NCI-H524 treated with DMSO at 0.1 percent for 48 hours (cell line): ENCODE data around the gene CADM4.
"Not testable (repeated sequence)": the region's sequence is repeated elsewhere in the genome, so short reads cannot be mapped to it uniquely, and the experiment has no call there.

ENCODE experiments used
- DNase-seq: peaks from one replicate; lab custom pipeline; 2025; lab: John Stamatoyannopoulos, UW

Gene CADM4

GRCh38 chr19:43639519-43640423 lies at the start of gene CADM4:
Gene CADM4 (minus strand): TSS chr19:43639850. CDS start chr19:43639790, 60 bp downstream.
- DNase-seq, result no peak

- no peak for DNase-seq
Measured at GRCh38 chr19:43688059-43688701, 48.5 kb upstream of the CADM4 start.

- no peak for DNase-seq
Measured at GRCh38 chr19:43687660-43687997, 48.0 kb upstream of the CADM4 start.

GRCh38 chr19:43684326-43684725 lies 44.7 kb upstream of the CADM4 start:
- DNase-seq, result no peak

GRCh38 chr19:43683905-43684304 lies 44.3 kb upstream of the CADM4 start:
- no peak for DNase-seq

- no peak for DNase-seq
Measured at GRCh38 chr19:43682824-43683661, 43.4 kb upstream of the CADM4 start.

- DNase-seq, result not testable (repeated sequence)
Measured at GRCh38 chr19:43682269-43682668, 42.6 kb upstream of the CADM4 start.

GRCh38 chr19:43681821-43682220 lies 42.2 kb upstream of the CADM4 start:
- DNase-seq, result no peak

GRCh38 chr19:43678512-43679261 lies 39.0 kb upstream of the CADM4 start:
- no peak for DNase-seq

GRCh38 chr19:43675906-43676305 lies 36.3 kb upstream of the CADM4 start:
- no peak for DNase-seq

- no peak for DNase-seq
Measured at GRCh38 chr19:43675269-43675879, 35.7 kb upstream of the CADM4 start.

GRCh38 chr19:43674596-43674995 lies 34.9 kb upstream of the CADM4 start:
- DNase-seq, result no peak

- DNase-seq, result no peak
Measured at GRCh38 chr19:43674183-43674582, 34.5 kb upstream of the CADM4 start.

- DNase-seq, result no peak
Measured at GRCh38 chr19:43673637-43674036, 34.0 kb upstream of the CADM4 start.

- no peak for DNase-seq
Measured at GRCh38 chr19:43672061-43672679, 32.5 kb upstream of the CADM4 start.

GRCh38 chr19:43668406-43669109 lies 28.9 kb upstream of the CADM4 start:
- peak; percentile 47 for DNase-seq

GRCh38 chr19:43667876-43668405 lies 28.3 kb upstream of the CADM4 start:
- DNase-seq, result no peak

GRCh38 chr19:43667126-43667875 lies 27.7 kb upstream of the CADM4 start:
- no peak for DNase-seq

GRCh38 chr19:43664018-43664417 lies 24.4 kb upstream of the CADM4 start:
- no peak for DNase-seq
